Type B pancreatic cell (in vitro differentiated cells): ENCODE measurements around the gene DHX38. TPM values are rescaled to one million over a fixed set of nuclear protein-coding genes. Genes with fewer than 3 reads are reported as not detected.

Experiments used
- DNase-seq: peaks from one replicate; pipeline ENCODE4 v3.0.0; 2021; ENCODE audit warnings: mixed read lengths; ENCODE audit not compliant: unreplicated experiment; ENCODE audit errors: extremely low spot score
- H3K27ac Mint-ChIP-seq: 2 replicates; pipeline ENCODE4 v1.8.0; 2021; ENCODE audit warnings: mild to moderate bottlenecking, mixed read lengths
- H3K27me3 Mint-ChIP-seq: 2 replicates; pipeline ENCODE4 v1.8.0; 2021; ENCODE audit warnings: mixed read lengths
- H3K36me3 Mint-ChIP-seq: 2 replicates; pipeline ENCODE4 v1.8.0; 2021; ENCODE audit warnings: mixed read lengths
- H3K4me1 Mint-ChIP-seq: one replicate; pipeline ENCODE4 v1.8.0; 2021; ENCODE audit warnings: mixed read lengths; ENCODE audit not compliant: unreplicated experiment
- H3K4me3 Mint-ChIP-seq: 2 replicates; pipeline ENCODE4 v1.8.0; 2021; ENCODE audit warnings: mild to moderate bottlenecking, mixed read lengths
- H3K9me3 Mint-ChIP-seq: 2 replicates; pipeline ENCODE4 v1.8.0; 2021; ENCODE audit warnings: mixed read lengths
- total RNA-seq: library from RNA; stranded (reverse); gene quantifications from 2 replicates; pipeline ENCODE4 v1.2.1, GENCODE V29; 2021; ENCODE audit warnings: low replicate concordance
- TF ChIP-seq, protein P1 (sequence below): fragments of 200-600 bp; sonication (generic); conservative IDR thresholded peaks from 2 replicates; pipeline ENCODE4 v1.5.0; 2021; ENCODE audit warnings: antibody characterized with exemption, mild to moderate bottlenecking

Gene DHX38
- total RNA-seq, 1 donor from 2014 or later, result 75.6 TPM

DNA sequence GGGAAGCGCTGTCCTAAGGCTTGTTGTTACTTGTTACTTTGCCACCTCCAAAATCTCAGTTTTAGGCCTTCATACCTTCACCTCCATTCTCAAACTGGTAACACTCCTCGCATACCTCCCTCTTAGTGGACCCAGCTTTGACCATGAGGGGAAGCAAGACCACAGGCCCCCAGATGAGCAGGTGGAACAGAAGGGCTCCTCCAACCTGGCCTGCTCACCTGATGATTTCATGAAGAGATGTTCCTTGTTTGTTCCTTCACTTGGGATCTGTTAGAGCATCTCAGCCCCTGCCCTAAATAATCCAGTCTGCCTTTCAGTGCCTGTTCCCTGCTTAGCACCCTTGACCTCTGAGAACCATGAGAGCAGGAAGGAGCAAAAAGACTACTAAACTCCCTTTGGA is 28.7 kb downstream of the DHX38 start:
- Mint-ChIP-seq H3K4me3 (no peak overlapping the region), H3K36me3 (no peaks in the 10 kb centered on the region), H3K9me3 (no peaks in the 10 kb centered on the region), H3K4me1 (peaks cover 19% of the 10 kb centered on the region), H3K27me3 (no peaks in the 10 kb centered on the region), H3K27ac (no peak overlapping the region)
- DNase-seq, result no peak
- TF ChIP-seq, protein P1, sequence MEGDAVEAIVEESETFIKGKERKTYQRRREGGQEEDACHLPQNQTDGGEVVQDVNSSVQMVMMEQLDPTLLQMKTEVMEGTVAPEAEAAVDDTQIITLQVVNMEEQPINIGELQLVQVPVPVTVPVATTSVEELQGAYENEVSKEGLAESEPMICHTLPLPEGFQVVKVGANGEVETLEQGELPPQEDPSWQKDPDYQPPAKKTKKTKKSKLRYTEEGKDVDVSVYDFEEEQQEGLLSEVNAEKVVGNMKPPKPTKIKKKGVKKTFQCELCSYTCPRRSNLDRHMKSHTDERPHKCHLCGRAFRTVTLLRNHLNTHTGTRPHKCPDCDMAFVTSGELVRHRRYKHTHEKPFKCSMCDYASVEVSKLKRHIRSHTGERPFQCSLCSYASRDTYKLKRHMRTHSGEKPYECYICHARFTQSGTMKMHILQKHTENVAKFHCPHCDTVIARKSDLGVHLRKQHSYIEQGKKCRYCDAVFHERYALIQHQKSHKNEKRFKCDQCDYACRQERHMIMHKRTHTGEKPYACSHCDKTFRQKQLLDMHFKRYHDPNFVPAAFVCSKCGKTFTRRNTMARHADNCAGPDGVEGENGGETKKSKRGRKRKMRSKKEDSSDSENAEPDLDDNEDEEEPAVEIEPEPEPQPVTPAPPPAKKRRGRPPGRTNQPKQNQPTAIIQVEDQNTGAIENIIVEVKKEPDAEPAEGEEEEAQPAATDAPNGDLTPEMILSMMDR, result no peak

DNA sequence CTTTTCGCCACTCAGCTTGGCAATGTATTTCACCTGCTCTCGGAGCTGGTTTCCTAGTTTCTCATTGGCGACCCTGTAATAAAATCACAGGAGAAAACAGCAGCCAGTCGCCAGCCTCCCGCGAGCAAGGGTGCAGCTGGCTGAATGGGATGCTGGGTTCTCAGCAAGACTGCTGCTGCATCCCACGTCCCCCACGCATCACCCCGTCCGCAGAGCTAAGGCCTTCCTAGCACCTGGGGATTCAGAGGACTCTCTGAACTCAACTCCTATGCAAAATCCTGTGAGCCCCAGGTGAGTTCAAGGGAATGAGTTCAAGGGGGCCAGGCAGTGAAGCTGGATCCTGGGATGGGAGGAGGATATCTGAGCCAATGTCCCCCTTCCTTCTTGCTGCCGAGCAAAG is 29.3 kb downstream of the DHX38 start:
- peak; percentile 47 for DNase-seq
- H3K27ac Mint-ChIP-seq, result no peak overlapping the region
- H3K9me3 Mint-ChIP-seq, result no peaks in the 10 kb centered on the region
- H3K36me3 Mint-ChIP-seq, result no peaks in the 10 kb centered on the region
- peaks cover 19% of the 10 kb centered on the region for H3K4me1 Mint-ChIP-seq
- H3K27me3 Mint-ChIP-seq, result no peaks in the 10 kb centered on the region
- TF ChIP-seq, protein P1, result no peak
- no peak overlapping the region for H3K4me3 Mint-ChIP-seq

DNA sequence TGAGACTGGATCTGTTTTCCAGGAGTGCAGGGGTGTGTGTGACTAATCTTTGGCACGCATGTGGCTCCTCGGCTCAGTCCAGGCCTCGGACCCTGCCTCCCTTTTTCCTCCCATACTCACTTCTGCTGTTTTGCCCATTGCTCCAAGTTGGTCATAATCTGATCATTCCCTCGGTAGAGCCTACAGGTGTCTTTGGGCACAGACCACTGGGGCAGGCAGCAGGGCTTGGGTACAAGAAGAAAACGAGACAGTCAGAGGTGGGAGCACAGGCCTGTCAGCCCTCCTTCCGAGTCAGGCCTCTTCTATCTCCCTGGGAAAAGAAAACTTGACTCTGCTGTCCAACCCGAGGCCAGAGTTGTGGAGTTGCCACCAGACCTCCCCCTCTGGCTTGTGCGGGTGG is 29.8 kb downstream of the DHX38 start:
- Mint-ChIP-seq H3K27ac (no peak overlapping the region), H3K4me3 (no peak overlapping the region), H3K4me1 (peaks cover 19% of the 10 kb centered on the region), H3K27me3 (no peaks in the 10 kb centered on the region), H3K9me3 (no peaks in the 10 kb centered on the region), H3K36me3 (no peaks in the 10 kb centered on the region)
- peak; percentile 58 for DNase-seq
- TF ChIP-seq, protein P1, result no peak

DNA sequence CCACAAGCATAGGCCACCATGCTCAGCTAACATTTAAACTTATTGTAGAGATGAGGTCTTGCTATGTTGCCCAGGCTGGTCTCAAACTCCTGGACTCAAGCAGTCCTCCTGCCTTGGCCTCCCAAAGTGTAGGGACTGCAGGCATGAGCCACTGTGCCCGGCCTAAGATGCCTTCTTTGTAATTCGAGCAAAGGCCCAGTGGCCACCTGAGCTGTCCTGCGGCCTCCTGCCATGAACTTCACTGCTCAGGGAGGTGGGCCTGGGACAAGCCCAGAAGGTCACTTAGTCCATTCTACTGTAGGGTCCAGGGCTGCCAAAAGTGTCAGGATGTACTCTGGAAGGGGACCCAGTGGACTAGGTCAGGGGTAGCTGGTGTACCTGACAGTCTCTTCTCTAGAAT is 30.5 kb downstream of the DHX38 start:
- H3K4me1 Mint-ChIP-seq, result peaks cover 19% of the 10 kb centered on the region
- peak; percentile 57 for DNase-seq
- H3K36me3 Mint-ChIP-seq, result no peaks in the 10 kb centered on the region

DNA sequence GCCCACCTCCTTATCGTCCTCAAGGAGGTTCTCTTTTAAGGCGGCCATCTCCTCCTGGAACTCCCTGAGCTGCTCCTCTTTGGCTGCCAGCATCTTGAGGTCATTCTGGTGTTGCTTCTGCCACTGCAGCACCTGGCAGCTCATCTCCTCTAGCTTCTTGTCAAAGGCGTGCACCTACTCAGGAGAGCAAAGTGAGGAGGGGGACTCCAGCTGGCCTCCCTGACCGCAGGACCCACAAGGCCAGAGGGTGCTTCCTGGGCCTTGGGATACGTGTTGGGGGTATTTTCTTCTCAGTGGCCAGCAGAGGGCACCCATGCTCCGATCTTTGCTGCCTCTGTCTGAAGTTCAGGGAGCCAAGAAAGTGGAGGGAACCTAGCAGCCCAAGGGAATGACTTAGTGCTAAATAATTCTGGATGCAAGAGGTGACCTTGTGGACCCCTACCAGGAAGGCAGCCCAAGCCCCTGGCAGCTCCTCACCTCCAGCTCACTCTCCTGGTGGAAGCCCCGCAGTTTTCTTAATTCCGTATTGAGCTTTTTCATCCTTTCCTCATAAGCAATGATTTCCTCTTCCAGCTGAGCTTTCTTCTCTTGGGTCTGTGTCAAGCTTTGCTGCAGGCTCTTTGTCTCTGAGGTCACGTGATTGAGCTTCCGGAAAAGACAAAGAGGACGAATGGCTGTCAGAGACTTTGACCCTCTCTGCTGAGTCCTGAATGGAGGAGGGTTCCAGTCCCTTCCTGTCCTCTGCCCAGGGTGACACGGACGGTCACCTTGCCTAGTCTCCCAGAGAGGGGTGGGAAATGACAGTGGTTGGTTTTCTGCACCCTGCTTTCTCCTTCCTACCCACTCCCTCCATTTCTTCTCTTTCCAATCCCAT is 31.4 kb downstream of the DHX38 start:
- H3K4me1 Mint-ChIP-seq, result peaks cover 19% of the 10 kb centered on the region
- H3K36me3 Mint-ChIP-seq, result no peaks in the 10 kb centered on the region
- TF ChIP-seq, protein P1, result peak; percentile 89
- no peaks in the 10 kb centered on the region for H3K9me3 Mint-ChIP-seq
- H3K4me3 Mint-ChIP-seq, result no peak overlapping the region
- peak overlapping the region; percentile 1 for H3K27ac Mint-ChIP-seq
- peak; percentile 76 for DNase-seq
- H3K27me3 Mint-ChIP-seq, result no peaks in the 10 kb centered on the region

More for the DNA sequence above, 30.5 kb downstream of the DHX38 start:
- H3K9me3 Mint-ChIP-seq, result no peaks in the 10 kb centered on the region
- no peaks in the 10 kb centered on the region for H3K27me3 Mint-ChIP-seq
- TF ChIP-seq, protein P1, result no peak
- H3K4me3 Mint-ChIP-seq, result no peak overlapping the region
- no peak overlapping the region for H3K27ac Mint-ChIP-seq
